Measurements from ENCODE around the gene CCDC18.

CCDC18 gene, protein sequence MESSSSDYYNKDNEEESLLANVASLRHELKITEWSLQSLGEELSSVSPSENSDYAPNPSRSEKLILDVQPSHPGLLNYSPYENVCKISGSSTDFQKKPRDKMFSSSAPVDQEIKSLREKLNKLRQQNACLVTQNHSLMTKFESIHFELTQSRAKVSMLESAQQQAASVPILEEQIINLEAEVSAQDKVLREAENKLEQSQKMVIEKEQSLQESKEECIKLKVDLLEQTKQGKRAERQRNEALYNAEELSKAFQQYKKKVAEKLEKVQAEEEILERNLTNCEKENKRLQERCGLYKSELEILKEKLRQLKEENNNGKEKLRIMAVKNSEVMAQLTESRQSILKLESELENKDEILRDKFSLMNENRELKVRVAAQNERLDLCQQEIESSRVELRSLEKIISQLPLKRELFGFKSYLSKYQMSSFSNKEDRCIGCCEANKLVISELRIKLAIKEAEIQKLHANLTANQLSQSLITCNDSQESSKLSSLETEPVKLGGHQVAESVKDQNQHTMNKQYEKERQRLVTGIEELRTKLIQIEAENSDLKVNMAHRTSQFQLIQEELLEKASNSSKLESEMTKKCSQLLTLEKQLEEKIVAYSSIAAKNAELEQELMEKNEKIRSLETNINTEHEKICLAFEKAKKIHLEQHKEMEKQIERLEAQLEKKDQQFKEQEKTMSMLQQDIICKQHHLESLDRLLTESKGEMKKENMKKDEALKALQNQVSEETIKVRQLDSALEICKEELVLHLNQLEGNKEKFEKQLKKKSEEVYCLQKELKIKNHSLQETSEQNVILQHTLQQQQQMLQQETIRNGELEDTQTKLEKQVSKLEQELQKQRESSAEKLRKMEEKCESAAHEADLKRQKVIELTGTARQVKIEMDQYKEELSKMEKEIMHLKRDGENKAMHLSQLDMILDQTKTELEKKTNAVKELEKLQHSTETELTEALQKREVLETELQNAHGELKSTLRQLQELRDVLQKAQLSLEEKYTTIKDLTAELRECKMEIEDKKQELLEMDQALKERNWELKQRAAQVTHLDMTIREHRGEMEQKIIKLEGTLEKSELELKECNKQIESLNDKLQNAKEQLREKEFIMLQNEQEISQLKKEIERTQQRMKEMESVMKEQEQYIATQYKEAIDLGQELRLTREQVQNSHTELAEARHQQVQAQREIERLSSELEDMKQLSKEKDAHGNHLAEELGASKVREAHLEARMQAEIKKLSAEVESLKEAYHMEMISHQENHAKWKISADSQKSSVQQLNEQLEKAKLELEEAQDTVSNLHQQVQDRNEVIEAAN (N-terminal part only)

DNA sequence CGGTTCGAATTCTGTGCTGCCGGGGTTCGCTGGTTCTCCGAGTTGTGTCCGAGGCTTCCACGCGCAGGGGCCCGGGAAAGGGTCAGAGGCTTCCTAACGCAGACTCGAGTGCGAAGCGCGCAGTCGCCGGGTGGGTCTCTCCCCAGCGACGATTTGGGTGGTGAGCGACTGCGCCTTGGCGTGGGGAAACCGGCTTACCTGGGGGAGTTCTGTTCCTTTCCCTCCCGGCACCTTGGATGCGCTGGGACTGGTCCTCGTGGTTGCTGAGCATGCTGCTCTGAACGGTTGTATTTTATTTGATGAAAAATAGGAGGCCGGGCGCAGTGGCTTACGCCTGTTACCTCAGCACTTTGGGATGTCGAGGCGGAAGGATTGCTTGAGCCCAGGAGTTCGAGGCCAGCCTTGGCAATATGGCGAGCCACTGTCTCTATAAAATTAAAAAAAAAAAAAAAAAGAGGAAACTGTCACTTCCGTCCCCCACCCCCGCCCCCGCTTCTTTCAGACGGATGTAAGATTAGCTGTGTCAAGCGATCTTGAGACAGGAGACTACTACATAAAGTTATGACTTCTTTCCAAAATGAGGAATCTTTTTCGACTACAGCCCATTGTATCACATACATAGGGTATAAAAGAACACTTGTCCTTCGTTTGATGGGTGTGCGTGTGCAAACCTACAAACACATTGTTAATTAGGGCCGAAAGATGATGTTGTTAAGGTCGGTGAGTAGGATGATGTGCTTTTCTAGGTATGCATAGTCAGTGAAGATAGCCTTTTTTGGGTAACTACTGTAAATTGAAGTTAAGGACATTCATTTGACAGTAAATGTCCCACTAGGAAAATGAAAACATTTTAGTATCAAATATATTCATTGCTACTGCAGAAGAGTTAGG is at the start of gene CCDC18:
TSS of gene CCDC18 (plus strand) at position 2 of the 891 bp plus-strand sequence. CDS start 2,638 bp downstream, outside the sequence.
- Mint-ChIP-seq H3K36me3 (peaks cover 19% of the 10 kb centered on the region), H3K9me3 (no peaks in the 10 kb centered on the region), H3K27ac (peak within 1 kb of the TSS; percentile 99), H3K4me3 (peak within 1 kb of the TSS; percentile 99), H3K27me3 (no peaks in the 10 kb centered on the region), H3K4me1 (peaks cover 49% of the 10 kb centered on the region)
- peak; percentile 61 for ATAC-seq

DNA sequence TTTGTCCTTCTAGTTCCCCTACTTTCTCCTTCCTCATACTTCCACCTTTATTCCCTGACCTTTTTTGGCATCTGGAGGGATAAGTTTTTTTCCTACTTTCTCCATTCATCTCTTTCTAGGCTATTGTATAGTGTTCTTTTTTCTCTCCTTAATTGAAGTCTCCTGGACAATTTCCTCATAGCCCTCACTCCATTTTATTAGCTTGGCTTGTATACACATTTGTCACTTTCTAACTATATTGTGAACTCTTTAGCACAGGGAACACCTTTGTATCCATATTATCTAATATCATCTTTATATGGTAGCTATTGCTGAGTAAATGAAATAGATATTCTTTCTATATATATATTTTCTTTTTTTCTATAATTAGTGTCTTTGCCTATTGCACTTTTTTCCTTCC is 47.9 kb upstream of the CCDC18 start:
- Mint-ChIP-seq H3K4me1 (no peaks in the 10 kb centered on the region), H3K4me3 (no peak overlapping the region), H3K27me3 (no peaks in the 10 kb centered on the region), H3K36me3 (peaks cover 11% of the 10 kb centered on the region), H3K9me3 (no peaks in the 10 kb centered on the region), H3K27ac (no peak overlapping the region)
- ATAC-seq, result no peak

DNA sequence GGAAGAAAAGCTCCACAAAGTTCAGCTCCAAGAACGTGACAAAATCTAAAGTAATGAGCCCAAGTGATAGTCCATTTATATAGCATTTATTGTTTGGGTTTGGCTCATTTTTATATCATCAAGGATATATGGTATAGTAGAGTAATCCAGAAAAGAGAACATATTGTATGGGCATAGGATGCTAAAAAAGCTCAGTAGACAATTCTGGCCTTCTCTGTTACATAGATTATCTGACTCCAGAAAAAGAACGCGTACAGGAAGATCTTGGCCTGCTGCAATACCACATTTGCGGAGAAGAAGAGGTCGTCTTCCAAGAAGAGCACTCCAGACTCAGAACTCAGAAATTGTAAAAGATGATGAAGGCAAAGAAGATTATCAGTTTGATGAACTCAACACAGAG is 44.1 kb upstream of the CCDC18 start:
- peaks cover 36% of the 10 kb centered on the region for H3K36me3 Mint-ChIP-seq
- no peaks in the 10 kb centered on the region for H3K4me1 Mint-ChIP-seq
- ATAC-seq, result no peak
- no peak overlapping the region for H3K27ac Mint-ChIP-seq
- H3K9me3 Mint-ChIP-seq, result no peaks in the 10 kb centered on the region
- H3K4me3 Mint-ChIP-seq, result no peak overlapping the region
- no peaks in the 10 kb centered on the region for H3K27me3 Mint-ChIP-seq

DNA sequence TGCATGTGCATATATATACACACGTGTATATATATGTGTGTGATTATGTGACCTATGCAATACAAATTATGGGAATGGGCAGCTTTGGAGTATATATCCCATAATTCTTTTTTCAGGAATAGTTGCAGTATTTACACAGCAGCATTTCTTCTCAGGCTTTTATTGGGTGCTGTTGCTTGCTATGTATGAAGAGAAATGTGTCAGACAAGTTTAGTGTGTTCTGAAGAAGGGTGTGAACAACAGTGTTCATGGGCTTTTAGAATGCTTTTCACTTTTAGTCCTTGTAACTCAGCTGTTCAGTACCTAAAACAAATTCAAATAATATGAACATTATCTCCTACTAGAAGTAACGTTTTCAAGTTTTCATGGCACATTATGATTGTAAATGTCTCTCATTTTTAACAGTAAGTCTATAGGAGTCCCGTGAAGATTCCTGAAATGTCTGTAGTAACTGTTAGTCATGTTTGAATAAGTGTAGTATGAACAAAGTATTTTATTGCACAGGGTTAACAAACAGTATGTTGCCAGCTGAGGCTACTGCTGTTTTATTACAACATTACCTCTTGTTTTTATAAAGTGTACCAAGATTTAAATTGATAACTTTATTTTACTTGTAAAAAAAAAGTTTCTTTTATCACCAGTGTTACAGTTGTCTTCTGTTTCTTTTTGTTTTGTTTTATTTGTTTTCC is 42.8 kb upstream of the CCDC18 start:
- Mint-ChIP-seq H3K9me3 (no peaks in the 10 kb centered on the region), H3K4me3 (no peak overlapping the region), H3K36me3 (peaks cover 36% of the 10 kb centered on the region), H3K27me3 (no peaks in the 10 kb centered on the region), H3K4me1 (no peaks in the 10 kb centered on the region), H3K27ac (no peak overlapping the region)
- no peak for ATAC-seq

DNA sequence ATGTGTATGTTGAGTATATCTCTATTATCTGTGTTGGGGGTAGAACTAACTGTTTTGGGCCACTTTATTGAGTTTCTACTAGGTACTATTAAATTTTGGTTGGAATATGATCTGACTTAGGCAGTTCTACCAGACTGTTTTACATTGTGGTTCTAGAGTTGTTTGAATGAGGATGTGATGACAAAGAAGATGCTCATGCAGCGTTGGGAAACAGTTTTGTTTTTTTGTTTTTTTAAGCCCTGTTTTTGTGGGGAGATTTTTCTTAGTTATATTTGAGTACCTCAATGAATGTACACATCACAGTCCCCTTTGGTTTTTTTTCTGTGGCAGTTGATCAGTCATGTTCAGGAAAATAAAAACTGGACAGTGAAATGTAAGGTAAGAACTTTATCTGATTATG is 40.4 kb upstream of the CCDC18 start:
- Mint-ChIP-seq H3K9me3 (no peaks in the 10 kb centered on the region), H3K4me1 (no peaks in the 10 kb centered on the region), H3K4me3 (no peak overlapping the region), H3K27me3 (no peaks in the 10 kb centered on the region), H3K36me3 (peaks cover 36% of the 10 kb centered on the region), H3K27ac (peak overlapping the region; percentile 63)
- ATAC-seq, result no peak

DNA sequence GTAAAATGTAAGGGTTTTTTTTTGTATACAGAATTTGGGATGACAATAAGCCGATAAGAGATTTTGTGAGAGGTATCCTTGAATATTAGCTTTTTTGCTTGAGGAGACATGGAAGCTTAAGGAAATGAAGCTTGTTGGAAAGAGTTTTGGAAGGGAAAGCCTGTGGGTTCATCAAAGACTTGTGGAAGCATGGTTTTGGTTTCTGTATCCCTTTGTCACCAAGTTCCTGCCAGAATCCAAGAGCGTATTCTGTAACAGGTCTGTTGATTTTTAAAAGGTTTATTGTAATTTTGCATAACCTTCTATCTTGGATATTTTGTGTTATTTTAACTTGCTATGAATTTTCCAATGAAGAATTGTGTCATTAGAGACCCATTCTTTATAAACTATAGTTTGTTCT is 38.4 kb upstream of the CCDC18 start:
- ATAC-seq, result no peak
- Mint-ChIP-seq H3K27me3 (no peaks in the 10 kb centered on the region), H3K27ac (no peak overlapping the region)

DNA sequence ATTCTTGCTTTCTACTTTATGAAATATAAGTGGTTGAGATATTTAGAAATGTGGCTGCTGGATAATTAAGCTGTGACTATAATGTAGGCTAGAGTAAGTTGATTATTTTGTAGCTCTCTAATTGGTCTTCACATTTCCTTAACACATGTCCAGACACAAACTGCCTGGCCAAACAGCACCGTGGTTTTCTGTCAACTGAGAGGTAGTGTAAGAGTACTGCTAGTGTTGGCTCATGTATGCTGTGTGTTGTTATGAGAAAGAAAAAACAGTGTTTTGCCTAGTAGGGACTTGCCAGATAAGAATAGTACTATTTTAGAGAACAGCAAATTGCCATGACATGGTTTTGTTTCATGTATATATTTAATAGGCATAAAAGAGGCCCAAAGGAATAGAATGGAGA is 37.4 kb upstream of the CCDC18 start:
- H3K4me1 Mint-ChIP-seq, result no peaks in the 10 kb centered on the region
- H3K27ac Mint-ChIP-seq, result no peak overlapping the region
- no peak overlapping the region for H3K4me3 Mint-ChIP-seq
- no peaks in the 10 kb centered on the region for H3K27me3 Mint-ChIP-seq
- ATAC-seq, result no peak
- peaks cover 34% of the 10 kb centered on the region for H3K36me3 Mint-ChIP-seq
- no peaks in the 10 kb centered on the region for H3K9me3 Mint-ChIP-seq

More for the DNA sequence above, 38.4 kb upstream of the CCDC18 start:
- Mint-ChIP-seq H3K36me3 (peaks cover 31% of the 10 kb centered on the region), H3K9me3 (no peaks in the 10 kb centered on the region), H3K4me1 (no peaks in the 10 kb centered on the region), H3K4me3 (no peak overlapping the region)

DNA sequence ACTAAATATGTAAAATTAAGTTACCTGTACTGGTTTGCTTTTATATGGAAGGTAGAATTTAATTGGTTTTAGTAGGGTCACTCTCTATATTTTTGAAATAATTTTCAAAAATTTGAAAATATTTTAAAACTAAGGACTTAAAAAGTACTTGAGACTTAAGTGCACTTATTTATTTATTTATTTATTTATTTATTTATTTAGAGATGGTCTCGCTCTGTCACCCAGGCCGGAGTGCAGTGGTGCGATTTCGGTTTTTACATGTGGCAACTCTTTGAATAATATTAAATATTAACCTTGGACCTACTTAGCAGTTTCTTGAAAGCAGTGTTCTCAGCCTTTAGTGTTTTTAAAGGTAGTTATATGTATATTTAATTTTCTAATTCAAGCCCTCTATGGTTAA is 36.8 kb upstream of the CCDC18 start:
- no peak overlapping the region for H3K27ac Mint-ChIP-seq
- no peaks in the 10 kb centered on the region for H3K4me1 Mint-ChIP-seq
- H3K4me3 Mint-ChIP-seq, result no peak overlapping the region
- ATAC-seq, result no peak
- no peaks in the 10 kb centered on the region for H3K27me3 Mint-ChIP-seq
- H3K9me3 Mint-ChIP-seq, result no peaks in the 10 kb centered on the region
- peaks cover 34% of the 10 kb centered on the region for H3K36me3 Mint-ChIP-seq

DNA sequence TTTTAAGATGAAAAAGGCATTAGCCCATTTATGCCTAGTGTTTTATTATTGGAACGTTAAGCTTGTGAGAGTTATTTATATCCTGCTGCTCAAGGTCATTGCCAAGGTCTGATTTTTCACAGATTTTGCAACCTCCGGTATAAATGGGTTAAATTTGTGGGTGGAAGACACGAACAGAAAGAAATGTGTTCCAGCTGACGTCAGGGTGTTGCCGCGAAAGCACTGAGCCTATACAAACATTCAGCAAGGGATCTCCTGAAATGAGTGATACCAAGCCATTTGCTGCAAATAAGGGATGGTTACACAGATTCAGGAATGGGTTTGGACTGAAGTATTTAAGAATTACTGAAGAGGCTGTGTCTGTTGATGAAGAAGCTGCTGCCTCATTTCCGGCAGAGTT is 32.5 kb upstream of the CCDC18 start:
- ATAC-seq, result no peak
- no peaks in the 10 kb centered on the region for H3K9me3 Mint-ChIP-seq
- no peak overlapping the region for H3K4me3 Mint-ChIP-seq
- H3K27ac Mint-ChIP-seq, result no peak overlapping the region
- peaks cover 48% of the 10 kb centered on the region for H3K36me3 Mint-ChIP-seq
- no peaks in the 10 kb centered on the region for H3K27me3 Mint-ChIP-seq
- no peaks in the 10 kb centered on the region for H3K4me1 Mint-ChIP-seq

DNA sequence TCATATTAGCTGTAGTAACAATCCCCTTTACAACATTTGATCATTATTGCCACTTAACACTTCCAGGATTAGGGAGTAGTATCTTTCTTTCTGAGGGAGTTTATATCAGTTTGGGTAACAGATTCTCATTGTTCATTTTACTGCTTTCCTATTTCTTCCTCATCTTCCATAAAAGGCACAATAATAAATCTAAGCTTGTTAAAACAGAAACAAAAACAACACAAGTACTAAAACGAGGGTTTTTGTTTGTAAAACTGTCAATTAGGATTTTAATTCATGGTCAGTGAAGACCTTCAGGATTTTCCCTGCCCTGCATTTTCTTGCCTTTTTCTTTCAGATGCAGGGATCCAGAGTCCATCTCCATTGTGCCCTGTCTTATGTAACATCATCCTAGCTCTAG is 29.8 kb upstream of the CCDC18 start:
- peaks cover 48% of the 10 kb centered on the region for H3K36me3 Mint-ChIP-seq
- H3K4me3 Mint-ChIP-seq, result no peak overlapping the region
- no peak overlapping the region for H3K27ac Mint-ChIP-seq

DNA sequence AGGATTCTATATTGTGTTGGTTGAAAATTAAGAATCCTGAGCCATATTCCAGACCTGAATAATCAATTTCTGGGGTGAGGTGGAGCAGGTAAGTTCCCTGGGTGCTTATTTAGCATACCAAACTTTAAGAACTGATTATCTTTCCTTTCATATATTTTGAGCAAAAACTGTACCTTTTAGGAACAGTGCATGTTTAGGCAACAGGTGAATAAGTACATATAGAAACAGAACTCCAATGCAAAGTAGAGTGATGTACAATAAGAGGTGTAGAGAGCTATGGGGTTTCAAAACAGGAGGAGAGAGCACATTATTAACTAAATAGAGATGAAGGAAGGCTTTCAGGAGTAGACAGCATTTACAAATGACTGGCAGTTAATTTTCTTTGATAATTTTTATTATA is 29.1 kb upstream of the CCDC18 start:
- H3K27ac Mint-ChIP-seq, result no peak overlapping the region
- no peak for ATAC-seq
- no peaks in the 10 kb centered on the region for H3K27me3 Mint-ChIP-seq
- H3K4me1 Mint-ChIP-seq, result no peaks in the 10 kb centered on the region
- H3K4me3 Mint-ChIP-seq, result no peak overlapping the region
- peaks cover 53% of the 10 kb centered on the region for H3K36me3 Mint-ChIP-seq
- H3K9me3 Mint-ChIP-seq, result no peaks in the 10 kb centered on the region

More for the DNA sequence above, 29.8 kb upstream of the CCDC18 start:
- H3K4me1 Mint-ChIP-seq, result no peaks in the 10 kb centered on the region
- no peaks in the 10 kb centered on the region for H3K9me3 Mint-ChIP-seq
- H3K27me3 Mint-ChIP-seq, result no peaks in the 10 kb centered on the region
- no peak for ATAC-seq

DNA sequence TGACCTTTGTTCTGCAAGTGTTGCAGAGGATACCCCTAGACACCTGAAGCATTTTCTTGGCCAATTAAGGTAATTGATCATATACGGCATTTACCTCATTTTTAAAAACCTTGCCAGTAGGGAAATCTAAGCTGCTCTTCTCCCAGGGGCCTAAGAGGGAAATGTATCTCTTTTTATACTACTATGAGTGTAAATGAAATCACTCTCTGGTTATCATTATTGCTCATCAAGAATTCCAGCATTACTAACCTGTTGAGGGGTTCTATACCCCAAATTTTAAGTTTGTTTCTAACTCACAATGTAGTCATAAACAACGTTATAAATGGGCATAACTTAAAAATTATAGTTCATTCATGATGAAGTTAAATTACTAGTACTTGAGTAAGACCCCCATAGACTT is 27.7 kb upstream of the CCDC18 start:
- no peak overlapping the region for H3K4me3 Mint-ChIP-seq
- no peaks in the 10 kb centered on the region for H3K9me3 Mint-ChIP-seq
- H3K36me3 Mint-ChIP-seq, result peaks cover 43% of the 10 kb centered on the region
- peak overlapping the region; percentile 35 for H3K27ac Mint-ChIP-seq
- no peak for ATAC-seq
- H3K27me3 Mint-ChIP-seq, result no peaks in the 10 kb centered on the region
- H3K4me1 Mint-ChIP-seq, result no peaks in the 10 kb centered on the region

DNA sequence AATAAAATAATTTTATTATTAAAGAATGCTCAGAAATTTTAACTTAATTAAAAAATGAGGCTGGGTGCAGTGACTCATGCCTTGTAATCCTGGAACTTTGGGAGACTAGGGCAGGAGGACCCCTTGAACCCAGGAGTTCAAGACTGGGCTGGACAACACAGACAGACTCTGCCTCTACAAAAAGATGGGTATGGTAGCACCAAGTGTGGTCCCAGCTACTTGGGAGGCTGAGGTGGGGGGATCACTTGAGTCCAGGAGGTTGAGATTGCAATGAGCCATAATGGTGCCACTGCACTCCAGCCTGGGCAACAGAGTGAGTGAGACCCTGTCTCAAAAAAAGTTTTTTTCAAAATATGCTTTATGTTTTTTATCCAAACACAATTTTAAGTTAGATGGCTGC is 25.6 kb upstream of the CCDC18 start:
- H3K36me3 Mint-ChIP-seq, result peaks cover 33% of the 10 kb centered on the region
- no peaks in the 10 kb centered on the region for H3K4me1 Mint-ChIP-seq
- H3K9me3 Mint-ChIP-seq, result no peaks in the 10 kb centered on the region
- no peak overlapping the region for H3K27ac Mint-ChIP-seq
- H3K27me3 Mint-ChIP-seq, result no peaks in the 10 kb centered on the region
- no peak overlapping the region for H3K4me3 Mint-ChIP-seq
- no peak for ATAC-seq

DNA sequence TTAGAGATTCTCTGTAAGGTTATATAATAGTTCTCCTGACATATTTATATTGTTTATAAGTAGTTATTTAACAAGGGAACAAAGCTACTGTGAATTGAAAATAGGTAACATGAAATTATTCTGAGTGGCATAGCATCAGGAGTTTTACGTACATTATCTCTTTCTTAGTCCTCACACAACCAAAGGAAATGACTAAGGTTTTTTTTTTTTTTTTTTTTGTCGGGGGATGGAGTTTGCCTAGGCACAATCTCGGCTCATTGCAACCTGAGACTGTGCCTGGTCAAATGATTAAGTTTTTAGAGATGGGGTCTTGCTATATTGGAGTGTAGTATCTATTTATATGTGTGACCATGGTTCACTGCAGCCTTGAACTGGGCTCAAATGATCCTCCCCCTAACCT is 25.2 kb upstream of the CCDC18 start:
- Mint-ChIP-seq H3K36me3 (peaks cover 31% of the 10 kb centered on the region), H3K9me3 (no peaks in the 10 kb centered on the region), H3K27ac (no peak overlapping the region), H3K4me3 (no peak overlapping the region), H3K27me3 (no peaks in the 10 kb centered on the region), H3K4me1 (no peaks in the 10 kb centered on the region)
- ATAC-seq, result no peak

All from stimulated activated memory B cell treated with anti-CD40 and anti-IgM and Interleukin-4, amounts not matched to agents 10 μg/mL and 1 μg/mL and 100 μg/mL, for 72 hours (primary cell).